Thyroid gland (tissue), 4 donors: Measurements from ENCODE around the gene NUP214.

Experiments used
- CTCF ChIP-seq, 6 experiments: fragments of 200-600 bp in 3 of 6; fragments of 450-650 bp in 3 of 6; sonication (generic) in 3 of 6; IDR thresholded peaks; one replicate each; pipeline ENCODE4 v1.5.1; 2016 to 2019; ENCODE audit warnings: antibody characterized with exemption in 6 of 6, mild to moderate bottlenecking in 2 of 6, inconsistent platforms in 1 of 6, moderate library complexity in 1 of 6
- POLR2A ChIP-seq, 2 donors: fragments of 450-650 bp; IDR thresholded peaks; one replicate each; pipeline ENCODE4 v1.6.1; 2017; ENCODE audit warnings: antibody characterized with exemption in 2 of 2, mild to moderate bottlenecking in 2 of 2, moderate library complexity in 1 of 2

DNA sequence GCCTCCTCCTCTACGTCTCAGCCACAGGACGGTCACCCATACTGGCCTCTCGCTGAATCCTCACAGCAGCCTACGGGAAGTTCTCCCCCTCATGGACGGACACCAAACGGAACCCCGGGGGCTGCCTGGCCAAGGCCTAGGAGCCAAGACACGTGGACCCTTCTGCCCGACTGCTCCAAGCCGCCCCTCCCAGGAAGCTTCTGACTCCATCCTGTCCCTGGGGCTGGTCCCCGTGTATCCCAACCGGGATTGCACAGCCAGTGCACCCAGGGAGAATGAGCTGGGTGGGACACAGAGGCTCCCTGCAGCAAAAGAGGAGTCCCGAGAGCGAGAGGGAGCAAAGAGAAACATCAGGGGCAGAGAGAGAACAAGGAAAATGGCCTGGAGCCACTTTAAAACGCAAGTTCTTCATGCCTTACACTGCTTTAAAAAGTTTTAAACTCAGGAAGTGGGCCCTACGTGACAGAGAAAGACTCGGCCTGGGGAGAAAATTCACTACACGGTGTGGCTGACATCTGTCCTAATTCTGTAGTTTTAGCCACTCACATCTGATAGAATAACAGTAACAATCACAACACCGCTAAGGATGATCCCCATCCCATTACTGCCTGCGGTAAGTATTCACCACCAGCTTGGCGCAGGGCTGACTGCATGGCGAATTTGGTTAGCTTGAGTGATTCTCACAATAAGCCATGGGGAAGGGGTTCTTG, 147.9 kb downstream of the NUP214 start:
- no peak for TF ChIP-seq CTCF (IDR thresholded peaks at IDR 0.05)
- TF ChIP-seq POLR2A (IDR thresholded peaks at IDR 0.05), result no peak
